Measurements from ENCODE around the gene HOMER1. TPM values are rescaled to one million over a fixed set of nuclear protein-coding genes. Genes with fewer than 3 reads are reported as not detected.

Gene HOMER1
- total RNA-seq, 1 donor from 2014 or later = 5.4 TPM

DNA sequence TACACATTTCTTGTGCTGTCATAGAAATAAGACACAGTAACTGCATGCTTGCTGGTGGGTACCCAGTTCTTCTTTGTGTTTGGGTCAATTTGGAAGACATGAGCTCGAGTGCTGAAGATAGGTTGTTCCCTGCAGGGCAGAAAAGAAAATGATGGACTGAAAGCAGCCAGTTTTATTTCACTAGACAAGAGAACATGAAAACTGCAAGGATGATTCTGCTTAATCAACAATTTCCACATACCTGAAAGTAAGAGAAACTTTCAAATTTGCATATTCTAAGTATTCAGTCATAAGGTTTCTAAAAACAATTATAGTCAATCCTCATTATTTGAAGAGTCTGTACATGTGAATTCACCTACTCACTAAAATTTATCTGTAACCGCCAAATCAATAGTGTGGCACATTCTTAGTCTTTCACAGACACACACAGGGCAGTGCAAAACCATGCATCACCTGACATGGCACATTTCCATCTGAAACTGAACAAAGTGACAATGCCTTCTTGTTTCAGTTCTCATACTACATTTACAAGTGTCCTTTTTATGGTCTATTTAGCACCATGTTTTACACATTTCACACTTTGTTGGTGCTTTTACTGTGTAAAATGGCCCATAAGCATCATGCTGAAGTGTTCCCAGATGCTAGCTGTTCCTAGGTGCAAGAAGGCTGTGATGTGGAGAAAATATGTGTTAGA is 56.9 kb downstream of the HOMER1 start:
- DNase-seq (ENCODE audit: extremely low spot score in 2 of 2) = no peak
- no peaks in the 10 kb centered on the region for H3K27me3 ChIP-seq
- intact Hi-C loops (cut with DNase I) = no loop called here
- no peak overlapping the region for H3K27ac ChIP-seq
- H3K4me3 ChIP-seq = no peak overlapping the region
- no peaks in the 10 kb centered on the region for H3K36me3 ChIP-seq
- no peaks in the 10 kb centered on the region for H3K9me3 ChIP-seq
- TF ChIP-seq, protein P1, sequence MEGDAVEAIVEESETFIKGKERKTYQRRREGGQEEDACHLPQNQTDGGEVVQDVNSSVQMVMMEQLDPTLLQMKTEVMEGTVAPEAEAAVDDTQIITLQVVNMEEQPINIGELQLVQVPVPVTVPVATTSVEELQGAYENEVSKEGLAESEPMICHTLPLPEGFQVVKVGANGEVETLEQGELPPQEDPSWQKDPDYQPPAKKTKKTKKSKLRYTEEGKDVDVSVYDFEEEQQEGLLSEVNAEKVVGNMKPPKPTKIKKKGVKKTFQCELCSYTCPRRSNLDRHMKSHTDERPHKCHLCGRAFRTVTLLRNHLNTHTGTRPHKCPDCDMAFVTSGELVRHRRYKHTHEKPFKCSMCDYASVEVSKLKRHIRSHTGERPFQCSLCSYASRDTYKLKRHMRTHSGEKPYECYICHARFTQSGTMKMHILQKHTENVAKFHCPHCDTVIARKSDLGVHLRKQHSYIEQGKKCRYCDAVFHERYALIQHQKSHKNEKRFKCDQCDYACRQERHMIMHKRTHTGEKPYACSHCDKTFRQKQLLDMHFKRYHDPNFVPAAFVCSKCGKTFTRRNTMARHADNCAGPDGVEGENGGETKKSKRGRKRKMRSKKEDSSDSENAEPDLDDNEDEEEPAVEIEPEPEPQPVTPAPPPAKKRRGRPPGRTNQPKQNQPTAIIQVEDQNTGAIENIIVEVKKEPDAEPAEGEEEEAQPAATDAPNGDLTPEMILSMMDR (IDR thresholded peaks at IDR 0.05) = no peak
- TF ChIP-seq POLR2A (IDR thresholded peaks at IDR 0.05) (no peak), POLR2AphosphoS5 (IDR thresholded peaks at IDR 0.05; ENCODE audit: insufficient read depth in 1 of 2, low read depth in 1 of 2) (no peak)
- no peaks in the 10 kb centered on the region for H3K4me1 ChIP-seq

GRCh38 chr5:79456400-79456799 is 57.5 kb downstream of the HOMER1 start:
- Histone ChIP-seq H3K27me3 (no peaks in the 10 kb centered on the region), H3K4me3 (no peak overlapping the region), H3K9me3 (no peaks in the 10 kb centered on the region), H3K27ac (no peak overlapping the region), H3K36me3 (no peaks in the 10 kb centered on the region), H3K4me1 (no peaks in the 10 kb centered on the region)
- intact Hi-C loops (cut with DNase I) = no loop called here
- no peak for DNase-seq (ENCODE audit: extremely low spot score in 2 of 2)
- TF ChIP-seq POLR2A (IDR thresholded peaks at IDR 0.05) = no peak
- TF ChIP-seq POLR2AphosphoS5 (IDR thresholded peaks at IDR 0.05; ENCODE audit: insufficient read depth in 1 of 2, low read depth in 1 of 2) = no peak

DNA sequence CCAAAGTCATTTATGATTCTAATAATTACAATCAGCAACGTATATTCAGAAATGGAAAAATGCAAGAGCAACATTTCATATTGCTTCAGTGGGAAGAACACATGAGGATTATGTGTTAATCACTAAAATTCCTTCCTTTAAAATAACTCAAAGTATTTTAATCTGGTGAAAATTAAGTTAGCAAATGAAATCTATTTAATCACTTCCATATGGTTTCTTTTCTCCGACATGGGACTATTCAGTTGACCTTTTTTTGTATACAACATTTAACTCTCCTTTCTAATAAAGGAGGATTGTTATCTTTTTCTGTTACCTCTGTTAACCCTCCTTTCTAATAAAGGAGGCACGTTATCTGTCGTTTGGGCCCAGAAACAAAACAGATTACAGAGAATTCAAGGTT is 59.9 kb downstream of the HOMER1 start:
- Histone ChIP-seq H3K27me3 (no peaks in the 10 kb centered on the region), H3K4me3 (no peak overlapping the region), H3K27ac (no peak overlapping the region), H3K36me3 (no peaks in the 10 kb centered on the region), H3K9me3 (no peaks in the 10 kb centered on the region), H3K4me1 (no peaks in the 10 kb centered on the region)
- TF ChIP-seq, protein P1 (IDR thresholded peaks at IDR 0.05) = no peak
- TF ChIP-seq POLR2A (IDR thresholded peaks at IDR 0.05) = no peak
- TF ChIP-seq POLR2AphosphoS5 (IDR thresholded peaks at IDR 0.05; ENCODE audit: insufficient read depth in 1 of 2, low read depth in 1 of 2) = no peak
- intact Hi-C loops (cut with DNase I) = no loop called here
- DNase-seq (ENCODE audit: extremely low spot score in 2 of 2) = no peak

DNA sequence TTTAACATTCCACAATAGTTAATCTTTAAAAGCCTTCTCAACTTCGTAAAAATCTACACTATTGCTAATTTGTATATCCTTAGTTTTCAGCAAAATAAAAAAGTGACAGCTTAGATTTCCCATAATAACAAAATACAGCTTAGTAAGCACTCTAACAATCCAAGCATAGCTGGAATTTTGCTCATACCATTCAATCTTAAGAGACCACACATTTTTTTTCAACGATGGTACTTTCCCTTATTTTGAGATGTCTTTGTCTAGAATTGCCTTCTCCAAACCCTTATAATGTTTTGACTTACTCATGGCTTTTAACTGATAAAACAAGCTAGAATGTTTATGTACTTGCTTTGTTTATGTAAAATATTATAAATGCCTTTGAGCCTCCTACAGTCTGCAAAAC is 65.6 kb downstream of the HOMER1 start:
- no peak overlapping the region for H3K4me3 ChIP-seq
- H3K27ac ChIP-seq = no peak overlapping the region
- H3K9me3 ChIP-seq = no peaks in the 10 kb centered on the region
- intact Hi-C loops (cut with DNase I) = no loop called here
- no peak for DNase-seq (ENCODE audit: extremely low spot score in 2 of 2)
- H3K27me3 ChIP-seq = no peaks in the 10 kb centered on the region
- no peaks in the 10 kb centered on the region for H3K4me1 ChIP-seq
- TF ChIP-seq, protein P1 (IDR thresholded peaks at IDR 0.05) = no peak
- no peak for TF ChIP-seq POLR2A (IDR thresholded peaks at IDR 0.05)
- no peak for TF ChIP-seq POLR2AphosphoS5 (IDR thresholded peaks at IDR 0.05; ENCODE audit: insufficient read depth in 1 of 2, low read depth in 1 of 2)
- H3K36me3 ChIP-seq = no peaks in the 10 kb centered on the region

DNA sequence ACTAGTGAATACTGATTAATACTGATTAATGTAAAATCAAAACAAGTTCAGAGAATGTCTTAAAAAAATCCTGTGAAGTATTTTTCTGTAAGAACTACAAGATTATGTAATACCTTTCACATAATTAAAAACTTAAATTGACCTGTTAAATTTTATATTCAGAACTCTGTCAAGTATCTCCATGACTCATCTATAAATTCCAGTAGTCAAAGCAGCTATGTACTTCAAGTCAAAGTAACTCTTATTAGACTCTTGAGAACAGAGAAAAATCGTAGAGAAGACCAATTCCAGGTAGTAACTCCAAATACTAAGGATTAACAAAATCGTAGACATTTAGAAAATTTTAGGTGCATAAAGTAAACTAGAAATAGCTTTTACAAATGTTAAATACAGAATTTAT is 77.1 kb downstream of the HOMER1 start:
- no peak overlapping the region for H3K27ac ChIP-seq
- no peak for TF ChIP-seq POLR2AphosphoS5 (IDR thresholded peaks at IDR 0.05; ENCODE audit: insufficient read depth in 1 of 2, low read depth in 1 of 2)
- no peak for TF ChIP-seq POLR2A (IDR thresholded peaks at IDR 0.05)
- TF ChIP-seq, protein P1 (IDR thresholded peaks at IDR 0.05) = no peak
- H3K36me3 ChIP-seq = no peaks in the 10 kb centered on the region
- intact Hi-C loops (cut with DNase I) = no loop called here
- H3K27me3 ChIP-seq = no peaks in the 10 kb centered on the region
- H3K4me1 ChIP-seq = no peaks in the 10 kb centered on the region
- H3K9me3 ChIP-seq = no peaks in the 10 kb centered on the region
- DNase-seq (ENCODE audit: extremely low spot score in 2 of 2) = no peak
- no peak overlapping the region for H3K4me3 ChIP-seq

Measured in vagina (tissue), 2 donors.